Activated CD4-positive, alpha-beta T cell treated with anti-CD3 and anti-CD28 coated beads, Interleukin-2, amount 50 U/mL, for 4 hours (primary cell): ENCODE results near the gene NPC1L1.

Source experiments
- DNase-seq, 2 experiments: peaks; one replicate each; pipeline ENCODE4 v3.0.0-alpha.2; 2020

Gene NPC1L1

DNA sequence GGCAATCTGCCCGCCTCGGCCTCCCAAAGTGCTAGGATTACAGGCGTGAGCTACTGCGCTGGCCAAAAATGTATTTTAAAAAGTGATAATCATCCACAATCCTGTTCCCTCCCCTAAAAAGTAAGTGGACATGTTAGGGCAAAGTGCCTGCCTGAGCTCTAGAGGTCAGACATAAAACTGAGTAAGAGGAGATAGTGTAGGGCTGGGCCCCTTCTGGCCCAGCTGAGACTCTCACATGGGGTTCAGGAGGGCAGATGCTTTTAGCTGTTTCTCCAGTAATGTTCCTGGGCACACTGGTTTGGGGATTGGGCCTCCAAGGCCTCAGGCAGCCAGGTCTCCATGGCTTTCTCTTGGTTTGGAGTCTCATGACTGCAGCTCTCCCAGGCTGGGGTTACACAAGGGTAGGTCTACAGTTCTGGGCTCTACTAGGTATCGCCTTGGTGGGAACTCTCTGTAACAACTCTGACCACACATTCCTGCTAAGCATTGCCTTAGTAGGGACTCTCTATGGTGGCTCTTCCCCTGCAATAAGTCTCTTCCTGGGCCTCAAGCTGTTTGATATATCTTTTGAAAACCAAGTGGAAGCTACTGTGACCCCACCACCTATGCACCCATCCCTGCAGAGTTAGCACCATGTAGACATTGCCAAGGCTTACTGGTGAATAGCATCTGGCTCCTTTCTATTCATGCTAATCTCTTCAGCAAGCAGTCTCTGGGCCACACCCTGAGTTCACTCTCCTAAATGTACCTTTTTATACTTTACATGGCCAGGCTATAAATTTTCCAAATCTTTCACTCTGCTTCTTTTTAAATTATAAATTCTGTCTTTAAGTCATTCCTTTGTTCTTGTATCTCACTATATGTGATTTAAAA is 43.7 kb downstream of the NPC1L1 start:
- DNase-seq: no peak

DNA sequence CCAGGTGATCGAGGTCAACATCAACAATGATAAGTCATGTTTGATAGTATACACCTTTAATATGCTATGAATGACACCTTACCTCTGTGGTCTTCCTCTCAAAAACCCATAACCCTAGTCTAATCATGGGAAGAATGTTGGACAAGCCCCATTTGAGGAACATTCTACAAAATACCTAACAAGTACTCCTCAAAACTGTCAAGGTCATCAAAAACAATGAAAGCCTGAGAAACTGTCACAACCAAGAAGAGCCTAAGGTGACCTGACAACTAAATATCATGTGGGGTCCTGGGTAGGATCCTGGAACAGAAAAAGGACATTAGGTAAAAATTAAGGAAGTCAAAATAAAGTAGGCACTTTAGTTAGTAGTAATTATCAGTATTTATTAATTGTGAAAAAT is 44.7 kb downstream of the NPC1L1 start:
- DNase-seq: no peak

DNA sequence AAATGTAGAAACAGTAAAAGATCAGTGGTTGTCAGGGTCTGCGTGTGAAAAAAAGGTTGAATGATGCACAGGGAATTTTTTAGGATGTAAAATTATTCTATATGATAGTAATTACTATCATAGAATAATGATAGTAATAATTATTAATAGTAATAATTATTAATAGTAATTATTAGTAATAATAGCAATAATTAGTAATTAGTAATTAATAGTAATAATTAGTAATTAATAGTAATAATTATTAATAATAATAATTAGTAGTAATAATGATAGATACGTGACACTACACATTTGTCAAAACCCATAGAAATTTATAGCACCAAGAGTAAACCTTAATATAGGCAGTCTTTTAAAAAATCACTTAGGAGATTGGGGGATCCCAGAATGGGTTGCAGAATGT is 46.2 kb downstream of the NPC1L1 start:
- DNase-seq: no peak

DNA sequence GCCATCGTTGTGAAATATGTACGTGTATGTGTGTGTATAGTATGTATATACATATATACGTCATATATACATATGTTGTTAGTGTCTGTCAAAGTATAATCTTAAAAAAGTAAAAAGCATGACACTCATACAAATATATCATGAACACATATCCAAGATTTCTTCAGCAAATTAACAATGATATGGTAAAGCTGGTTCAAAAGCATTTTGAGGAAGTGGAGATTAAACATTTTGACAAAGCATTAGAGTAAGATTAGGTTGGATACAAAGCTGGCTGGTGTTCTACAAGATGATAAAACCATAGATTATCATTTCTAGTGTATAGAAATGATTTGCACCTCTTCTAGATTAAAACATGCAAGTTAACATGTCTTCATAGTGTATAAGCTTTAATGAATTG is 49.9 kb downstream of the NPC1L1 start:
- DNase-seq: no peak

DNA sequence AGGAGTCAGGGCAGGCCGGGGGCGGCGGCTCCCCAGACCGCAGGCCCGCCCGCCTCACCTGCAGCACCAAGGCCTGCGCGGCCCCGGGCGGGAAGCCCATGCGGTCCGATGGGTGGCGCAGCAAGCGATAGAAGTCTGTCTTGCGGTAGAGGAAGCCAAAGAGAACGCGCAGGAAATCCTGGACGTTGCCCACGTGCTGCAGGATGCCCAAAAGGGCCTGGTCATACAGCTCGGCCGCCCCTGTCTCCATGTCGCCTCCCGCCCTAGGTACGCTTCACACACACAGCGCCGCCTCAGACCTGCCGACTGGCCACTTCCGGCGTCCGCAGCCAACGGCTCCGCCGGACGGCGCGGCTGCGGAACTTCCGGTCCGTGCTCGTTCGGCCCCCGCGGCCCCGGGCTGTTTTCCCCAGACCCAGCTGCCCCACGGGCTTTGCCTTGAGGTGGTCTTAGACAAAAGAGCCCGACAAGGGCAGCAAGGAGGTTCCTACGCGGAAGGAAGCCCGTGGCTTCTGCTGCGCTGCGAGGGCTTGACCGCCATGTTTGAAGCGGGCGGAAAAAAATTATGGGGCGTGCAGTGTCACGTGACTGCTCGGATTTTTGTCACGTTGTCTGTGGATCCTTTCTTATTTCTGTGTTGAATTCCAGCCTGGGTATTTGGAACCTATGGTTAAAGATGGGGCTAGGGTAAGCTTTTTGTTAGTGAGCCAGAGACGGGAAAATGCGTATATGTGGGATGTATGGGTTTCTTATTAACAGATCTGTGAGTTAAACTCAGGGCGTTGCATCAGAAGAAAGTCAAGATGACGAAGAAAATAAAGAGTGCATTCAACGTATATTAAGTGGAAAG is 50.6 kb downstream of the NPC1L1 start, which contains the start of gene NUDCD3:
Gene NUDCD3 (minus strand): TSS at position 308 of the 850 bp plus-strand sequence. CDS start 58 bp downstream, at position 250.
- peak; percentile 79 to 81 for DNase-seq

DNA sequence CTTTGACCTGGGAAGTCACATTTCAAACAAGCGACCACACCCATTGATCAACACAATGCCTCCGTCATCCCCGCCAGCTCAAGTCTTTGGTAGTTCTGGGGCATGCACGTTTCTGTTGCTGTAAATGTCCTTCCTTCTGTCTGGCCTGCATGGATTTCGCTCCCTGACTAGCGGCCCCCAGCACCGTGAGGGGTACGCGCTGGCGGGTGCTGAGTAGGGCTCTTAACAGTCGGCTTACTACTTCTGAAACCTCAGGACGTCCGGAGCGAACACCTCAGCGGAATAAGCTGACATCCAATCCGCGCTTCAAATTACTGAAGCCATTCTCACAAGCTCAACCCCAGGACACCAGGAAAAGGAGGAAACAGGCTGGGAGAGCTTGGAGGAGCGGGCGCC is 51.2 kb downstream of the NPC1L1 start:
- peak; percentile 22 to 31 for DNase-seq

DNA sequence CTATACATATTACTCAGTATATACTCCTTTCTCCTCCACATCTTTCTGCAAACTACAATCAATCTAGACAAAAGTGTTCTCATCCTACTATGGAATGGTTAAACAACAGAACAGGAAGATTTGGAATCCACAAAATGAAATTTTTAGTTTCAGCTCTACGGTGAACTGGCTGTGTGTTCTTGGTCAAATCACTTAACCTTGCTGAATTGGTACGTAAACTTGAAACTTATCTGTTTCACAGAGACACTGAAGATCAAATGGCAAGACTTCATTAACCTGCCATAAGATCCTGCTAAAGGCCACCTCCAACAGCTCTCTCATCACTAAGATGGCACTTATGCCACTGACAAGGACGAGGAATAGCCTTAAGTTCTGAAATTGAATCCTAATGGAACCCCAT is 52.2 kb downstream of the NPC1L1 start:
- no peak for DNase-seq

DNA sequence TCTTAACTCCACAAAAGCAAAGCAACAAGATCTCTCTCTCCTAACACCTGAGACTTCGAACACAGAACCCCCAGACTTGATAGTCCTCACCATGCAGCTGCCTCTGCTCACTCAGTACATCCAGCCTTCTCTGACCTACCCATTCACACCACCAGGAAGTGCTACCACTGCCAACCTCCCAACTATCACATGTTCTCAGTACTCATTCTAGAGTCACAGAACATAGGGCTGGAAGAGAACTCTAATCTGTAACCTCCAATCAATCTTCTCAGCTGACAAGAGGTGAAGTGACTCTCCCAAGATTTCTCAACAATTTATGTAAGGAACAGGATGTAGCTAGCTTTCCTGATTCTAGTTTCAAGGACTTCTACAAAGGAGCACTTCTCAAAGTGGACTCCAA is 54.4 kb downstream of the NPC1L1 start:
- DNase-seq: no peak

DNA sequence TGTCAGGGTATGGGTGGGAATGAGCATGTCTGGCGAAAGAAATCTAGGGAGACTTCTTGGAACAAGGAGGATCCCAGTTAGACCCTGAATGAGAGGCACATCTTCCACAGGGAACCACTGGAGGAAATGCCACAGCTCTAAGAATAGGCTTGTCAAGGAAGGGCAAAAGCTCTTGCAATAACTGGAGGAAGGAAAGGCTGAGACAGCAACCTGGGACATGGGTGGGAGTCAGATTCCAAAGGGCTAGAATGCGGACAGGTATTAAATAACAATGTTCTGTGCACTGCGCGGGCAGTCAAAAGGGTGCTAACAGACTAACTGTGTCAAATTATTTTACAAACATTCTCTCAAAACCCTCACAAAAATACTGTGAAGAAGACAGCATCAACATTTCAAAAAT is 55.1 kb downstream of the NPC1L1 start:
- DNase-seq: no peak

DNA sequence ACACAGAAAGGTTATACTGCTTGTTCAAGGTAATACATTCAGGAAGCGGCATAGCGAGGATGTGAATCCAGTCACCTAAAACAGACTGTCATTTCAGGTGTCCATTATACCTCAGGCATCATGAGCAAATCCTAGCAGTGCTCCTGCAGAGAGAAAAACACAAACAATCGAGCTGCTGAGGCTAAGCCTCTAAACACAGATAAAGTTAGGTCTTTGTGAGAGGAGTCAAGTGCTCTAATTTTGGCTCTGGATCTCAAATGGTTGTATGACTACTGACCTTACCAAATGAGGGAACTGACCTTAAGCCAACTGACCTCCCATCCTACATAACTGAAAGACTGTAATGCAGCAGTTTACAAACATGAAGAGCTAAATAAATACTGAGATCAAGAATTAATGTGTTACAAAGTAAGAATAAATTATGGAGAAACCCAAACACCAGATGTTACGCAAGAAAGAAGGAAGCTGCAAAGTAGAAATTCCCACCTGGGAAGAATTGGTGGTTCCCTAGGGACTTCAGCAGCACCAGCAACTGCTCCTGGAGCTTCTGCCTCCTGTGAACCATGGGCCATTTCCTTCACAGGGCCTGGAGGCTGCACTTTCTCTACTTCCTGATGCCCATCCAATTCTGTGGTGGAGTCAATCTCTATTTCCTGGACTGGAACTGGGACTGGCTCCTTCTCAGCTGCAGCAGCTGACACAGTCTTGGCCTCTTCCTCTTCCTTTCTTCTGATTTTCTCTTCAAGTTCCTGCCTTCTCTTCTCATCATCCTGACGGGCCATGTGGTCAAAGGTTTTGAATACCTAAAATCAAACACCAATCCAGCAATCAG is 56.4 kb downstream of the NPC1L1 start:
- no peak for DNase-seq

DNA sequence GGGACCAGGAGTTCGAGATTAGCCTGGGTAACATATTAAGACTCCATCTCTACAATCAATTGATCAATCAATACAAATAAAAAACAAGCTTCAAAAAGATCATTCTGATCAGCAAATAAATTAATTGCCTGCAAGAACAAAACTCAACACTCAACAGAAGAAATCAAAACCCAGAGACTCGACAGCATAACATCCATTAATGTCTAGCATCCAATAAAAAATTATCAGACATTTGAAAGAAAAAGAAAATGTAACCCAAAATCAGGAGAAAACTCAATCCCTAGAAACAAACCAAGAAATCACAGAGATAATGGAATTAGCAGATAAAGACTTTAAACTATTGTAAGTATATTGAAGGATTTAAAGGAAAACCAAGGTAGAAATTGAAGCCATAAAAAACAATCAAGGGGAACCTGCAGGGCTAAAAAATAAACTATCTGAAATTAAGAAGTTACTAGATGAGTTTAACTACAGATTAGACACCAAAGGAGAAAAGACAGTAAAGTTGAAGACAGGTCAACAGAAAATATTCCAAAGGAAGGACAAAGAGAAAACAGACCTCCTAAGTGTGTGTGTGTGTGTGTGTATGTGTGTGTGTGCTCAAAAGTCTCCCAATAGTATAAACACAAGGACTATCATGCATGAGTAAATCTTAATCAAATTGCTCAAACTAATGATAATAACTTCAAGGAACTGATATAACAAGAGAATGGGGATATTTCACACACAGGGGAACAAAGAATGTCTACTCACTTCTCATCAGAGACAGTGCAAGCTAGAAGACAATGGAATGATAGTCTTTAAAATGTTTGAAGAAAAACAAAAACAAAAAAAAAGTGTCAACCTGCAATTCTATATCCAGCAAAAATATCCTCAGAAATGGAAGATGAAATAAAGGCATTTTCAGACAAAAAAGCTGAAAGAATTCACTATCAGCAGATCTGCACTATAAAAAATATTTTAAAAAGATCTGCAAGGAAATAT is 58.3 kb downstream of the NPC1L1 start:
- DNase-seq: no peak

DNA sequence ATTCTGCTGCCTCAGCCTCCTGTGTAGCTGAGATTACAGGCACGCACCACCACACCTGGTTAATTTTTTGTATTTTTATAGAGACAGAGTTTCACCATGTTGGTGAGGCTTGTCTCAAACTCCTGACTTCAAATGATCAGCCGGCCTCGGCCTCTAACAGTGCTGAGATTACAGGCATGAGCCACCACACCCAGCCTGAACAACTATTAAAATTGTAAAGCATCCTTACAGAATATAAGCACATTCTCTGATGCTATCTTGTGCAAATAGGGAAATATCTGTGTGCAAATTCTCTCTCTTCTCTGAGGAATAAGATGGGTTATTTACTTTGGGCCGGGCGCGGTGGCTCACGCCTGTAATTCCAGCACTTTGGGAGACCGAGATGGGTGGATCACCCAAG is 63.2 kb downstream of the NPC1L1 start:
- DNase-seq: no peak

DNA sequence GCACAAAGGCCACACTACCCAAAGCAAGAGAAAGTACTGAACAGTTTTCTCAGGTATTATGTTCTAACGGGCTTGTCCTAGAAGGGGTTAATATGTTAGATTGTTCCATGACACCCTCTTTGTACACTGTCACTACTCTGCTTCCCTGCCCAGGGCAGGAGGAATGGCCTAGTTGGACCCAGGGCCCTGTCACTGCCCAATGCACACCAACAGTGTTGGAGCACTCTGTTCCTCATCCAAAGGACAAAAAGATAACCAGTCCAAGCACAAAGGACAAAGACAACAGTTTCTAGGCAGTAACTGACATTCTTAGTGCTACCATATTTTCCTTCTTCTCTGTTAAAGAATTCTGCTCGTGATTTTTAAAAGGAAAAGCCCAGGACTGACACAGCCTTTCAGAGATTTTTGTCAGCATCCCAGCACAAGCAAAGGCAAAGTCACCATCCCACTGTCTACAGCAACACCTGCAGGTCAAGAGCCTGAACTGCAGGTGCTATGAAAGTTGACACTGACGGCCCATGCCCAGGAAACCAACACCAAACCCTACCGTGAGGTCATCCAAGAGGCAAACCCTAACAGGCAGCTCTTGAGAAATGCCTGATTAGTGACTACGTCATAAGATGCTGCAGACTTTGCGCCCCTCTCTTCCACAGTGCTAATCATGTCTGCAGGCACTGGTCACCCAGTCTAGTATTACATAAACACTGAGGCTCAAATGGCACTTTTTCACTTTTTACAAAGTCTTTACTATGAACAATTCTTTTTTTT is 63.9 kb downstream of the NPC1L1 start:
- DNase-seq: peak; percentile 46 to 49

DNA sequence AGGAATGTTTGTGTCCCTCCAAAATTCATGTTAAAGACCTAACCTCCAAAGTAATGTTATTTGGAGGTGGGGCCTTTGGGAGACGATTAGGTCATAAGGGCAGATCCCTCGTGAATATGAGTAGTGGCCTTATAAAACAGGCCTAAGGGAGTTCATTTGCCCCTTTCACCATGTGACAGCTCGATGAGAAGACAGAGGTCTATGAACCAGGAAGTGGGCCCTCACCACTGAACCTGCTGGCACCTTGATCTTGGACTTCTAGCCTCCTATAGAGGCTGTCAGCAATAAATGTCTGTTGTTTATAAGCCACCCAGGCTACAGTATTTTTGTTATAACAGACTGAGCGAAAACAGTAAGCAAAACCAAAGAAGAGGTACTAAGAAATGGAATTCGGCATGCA is 64.8 kb downstream of the NPC1L1 start:
- DNase-seq: no peak

DNA sequence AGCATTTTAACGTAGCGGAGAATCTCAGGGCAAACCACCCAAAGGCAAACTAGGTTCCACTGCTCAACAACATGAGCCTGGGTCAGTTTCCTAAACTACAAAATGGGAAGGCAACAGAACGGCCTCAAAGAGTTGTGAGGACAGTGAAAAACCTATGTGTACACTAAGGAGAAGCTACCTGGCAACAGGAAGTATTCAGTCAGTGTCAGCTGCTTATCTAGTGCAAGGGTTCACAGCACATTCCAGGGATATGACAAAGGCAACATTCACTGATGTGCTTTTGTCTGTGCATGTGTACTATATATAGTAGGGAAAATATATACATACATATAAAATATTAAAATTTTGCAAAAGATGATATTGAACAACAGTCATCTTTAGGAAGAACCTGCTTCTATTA is 67.8 kb downstream of the NPC1L1 start:
- DNase-seq: no peak

DNA sequence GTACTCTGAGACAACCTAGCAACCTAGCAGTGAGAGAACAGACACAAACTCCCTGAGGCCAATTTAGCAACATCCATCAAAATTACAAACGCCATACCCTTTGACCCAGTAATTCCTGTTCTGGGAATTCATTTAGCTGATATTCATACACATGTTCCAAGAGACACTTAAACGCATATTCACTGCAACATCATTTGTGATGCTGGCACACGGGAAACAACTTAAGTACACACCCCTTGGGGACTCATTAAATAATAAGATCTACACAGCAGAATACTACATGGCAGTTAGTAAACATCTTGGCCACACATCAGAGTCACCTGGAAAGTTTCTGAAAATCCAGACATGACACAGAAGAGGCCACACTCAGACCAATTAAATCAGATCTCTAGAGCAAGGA is 68.3 kb downstream of the NPC1L1 start:
- no peak for DNase-seq

DNA sequence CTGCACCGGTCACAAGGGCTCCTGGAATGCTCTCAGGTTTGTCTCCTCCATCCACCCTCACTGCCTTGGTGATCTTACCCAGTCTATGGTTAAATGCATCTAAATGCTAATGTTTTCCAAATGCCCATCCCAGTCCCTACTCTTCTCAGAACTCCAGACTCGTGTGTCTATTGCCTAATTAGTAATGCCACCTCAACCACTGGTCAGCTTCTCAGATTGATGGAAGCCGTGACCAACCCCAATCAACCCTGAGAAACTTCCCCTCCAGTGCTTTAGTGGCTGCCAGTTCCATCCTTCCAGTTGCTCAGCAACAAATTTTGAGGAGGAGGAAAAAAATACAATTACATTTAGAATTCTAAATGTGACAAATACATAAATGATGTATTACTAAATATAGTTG is 69.3 kb downstream of the NPC1L1 start:
- no peak for DNase-seq

DNA sequence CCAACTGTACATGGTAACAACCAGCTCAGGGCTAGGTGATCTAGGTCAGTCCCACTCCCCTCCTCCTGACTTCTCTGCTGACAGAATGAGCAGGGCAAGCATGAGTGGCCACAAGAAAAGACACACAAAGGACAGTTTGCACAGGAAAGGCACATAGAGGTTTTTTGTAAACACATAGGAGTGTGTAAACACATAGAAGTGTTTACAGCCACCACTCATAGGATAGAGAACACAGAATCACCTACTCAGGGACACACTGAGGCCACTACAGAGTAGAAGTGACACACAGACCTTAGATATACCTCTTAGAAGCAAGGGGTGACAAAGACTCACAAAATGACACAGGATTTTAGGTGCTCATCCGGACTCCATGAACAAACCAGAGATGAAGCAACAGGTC is 69.7 kb downstream of the NPC1L1 start:
- DNase-seq: no peak

DNA sequence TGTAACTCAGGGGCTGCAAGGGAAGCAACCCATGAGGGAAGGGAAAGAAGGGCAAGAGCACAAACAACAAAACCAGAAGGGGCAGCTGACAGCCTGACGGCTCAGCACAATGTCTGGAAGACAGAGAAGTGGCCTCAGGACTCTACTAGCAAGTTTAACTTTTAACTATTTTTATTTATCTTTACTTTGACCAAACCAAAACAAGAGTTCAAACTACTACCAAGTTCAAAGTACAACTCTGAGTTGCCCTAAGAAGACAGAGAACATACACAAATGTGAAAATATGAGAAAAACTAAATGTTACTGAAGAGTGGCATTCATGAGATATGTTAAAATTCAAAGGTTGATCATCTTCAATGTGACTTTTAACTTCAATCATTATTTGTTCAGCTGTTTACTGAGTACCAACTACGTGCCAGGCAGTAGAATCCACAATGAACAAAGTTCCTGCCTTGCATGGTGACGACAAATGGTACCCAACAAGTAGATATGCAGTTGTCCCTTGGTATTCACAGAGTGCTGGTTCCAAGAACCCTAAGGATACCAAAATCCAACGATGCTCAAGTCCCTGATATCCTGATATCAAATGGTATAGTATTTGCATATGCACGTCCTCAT is 70.4 kb downstream of the NPC1L1 start:
- no peak for DNase-seq

DNA sequence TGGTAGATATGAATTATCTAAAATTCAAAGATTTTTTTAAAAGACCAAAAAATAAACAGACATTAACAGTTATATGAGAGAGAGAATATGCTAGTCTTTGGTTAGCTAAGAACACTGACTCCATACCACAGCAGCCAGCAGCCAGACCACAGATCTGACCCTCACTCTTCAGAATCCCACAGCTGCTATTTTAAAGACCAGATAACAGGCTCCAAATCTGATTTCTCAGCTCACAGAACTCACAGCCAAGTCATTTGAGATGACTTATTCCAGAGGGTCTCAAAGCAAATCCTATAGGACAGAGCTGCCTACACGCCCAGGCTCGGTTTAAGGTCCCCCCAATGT is 71.0 kb downstream of the NPC1L1 start:
- no peak for DNase-seq
